Left ventricle myocardium inferior (tissue), 1 donor: ENCODE data around the gene TFE3. TPM values are rescaled to one million over a fixed set of nuclear protein-coding genes. Genes with fewer than 3 reads are reported as not detected.

ENCODE experiments used
- DNase-seq: peaks from one replicate; pipeline ENCODE4 v3.0.0-alpha.2; 2020
- H3K27ac ChIP-seq: fragments of 200-600 bp; replicated peaks from 2 replicates; pipeline ENCODE4 v1.8.0; 2021
- H3K27me3 ChIP-seq: fragments of 200-600 bp; 2 replicates; pipeline ENCODE4 v1.8.0; 2021; ENCODE audit warnings: low read depth
- H3K36me3 ChIP-seq: fragments of 200-600 bp; 2 replicates; pipeline ENCODE4 v1.8.0; 2021
- H3K4me1 ChIP-seq: fragments of 200-600 bp; 2 replicates; pipeline ENCODE4 v1.8.0; 2021
- H3K4me3 ChIP-seq: fragments of 200-600 bp; 2 replicates; pipeline ENCODE4 v1.8.0; 2021; ENCODE audit warnings: mild to moderate bottlenecking, moderate library complexity
- H3K9me3 ChIP-seq: fragments of 200-600 bp; replicated peaks from 2 replicates; pipeline ENCODE4 v1.8.0; 2021
- CTCF ChIP-seq: fragments of 200-600 bp; IDR thresholded peaks from 2 replicates; pipeline ENCODE4 v1.8.0; 2021; ENCODE audit warnings: antibody characterized with exemption, mild to moderate bottlenecking, borderline replicate concordance
- intact Hi-C: fragments of 100-400 bp; cut with micrococcal nuclease; formaldehyde crosslinking; loops from one replicate; pipeline ENCODE4 v1.11.0; 2022
- total RNA-seq: library from RNA; stranded (reverse); fragmentation: NEBNext Ultra II Directional; extraction: Animal tissue kit (Norgen Biotek cat#: 25700); gene quantifications from one replicate; pipeline ENCODE4 v1.2.1, GENCODE V29; 2021
- donor health status: DM: no; HTN: yes; CAD: no; lungs with severe emphysema.

Gene TFE3
- total RNA-seq, 1 donor from 2014 or later = 19.2 TPM

- TF ChIP-seq CTCF = no peak
- Histone ChIP-seq H3K27me3 (no peaks in the 10 kb centered on the region), H3K9me3 (no peaks in the 10 kb centered on the region), H3K4me3 (no peak overlapping the region), H3K36me3 (no peaks in the 10 kb centered on the region), H3K4me1 (peaks cover 16% of the 10 kb centered on the region), H3K27ac (no peak overlapping the region)
- DNase-seq = no peak
- intact Hi-C loops = no loop called here
Observed at GRCh38 chrX:49069038-49069437, 25.9 kb upstream of the TFE3 start.

GRCh38 chrX:49067285-49068120 lies 24.3 kb upstream of the TFE3 start:
- Histone ChIP-seq H3K36me3 (no peaks in the 10 kb centered on the region), H3K27ac (no peak overlapping the region), H3K4me3 (no peak overlapping the region), H3K27me3 (no peaks in the 10 kb centered on the region), H3K9me3 (no peaks in the 10 kb centered on the region), H3K4me1 (peaks cover 5% of the 10 kb centered on the region)
- intact Hi-C loops = no loop called here
- no peak for TF ChIP-seq CTCF
- no peak for DNase-seq

GRCh38 chrX:49066690-49067089 lies 23.5 kb upstream of the TFE3 start:
- Histone ChIP-seq H3K27ac (no peak overlapping the region), H3K4me3 (no peak overlapping the region), H3K27me3 (no peaks in the 10 kb centered on the region), H3K4me1 (no peaks in the 10 kb centered on the region), H3K36me3 (no peaks in the 10 kb centered on the region), H3K9me3 (no peaks in the 10 kb centered on the region)
- DNase-seq = no peak
- no peak for TF ChIP-seq CTCF
- intact Hi-C loops = no loop called here

- TF ChIP-seq CTCF = no peak
- H3K36me3 ChIP-seq = no peaks in the 10 kb centered on the region
- no peak overlapping the region for H3K4me3 ChIP-seq
- H3K27me3 ChIP-seq = no peaks in the 10 kb centered on the region
- intact Hi-C loops = no loop called here
- no peak overlapping the region for H3K27ac ChIP-seq
- no peaks in the 10 kb centered on the region for H3K9me3 ChIP-seq
- no peaks in the 10 kb centered on the region for H3K4me1 ChIP-seq
- no peak for DNase-seq
Observed at GRCh38 chrX:49066278-49066677, 23.1 kb upstream of the TFE3 start.

GRCh38 chrX:49064735-49065134 lies 21.6 kb upstream of the TFE3 start:
- intact Hi-C loops = no loop called here
- H3K27me3 ChIP-seq = no peaks in the 10 kb centered on the region
- TF ChIP-seq CTCF = no peak

More at GRCh38 chrX:49064735-49065134, 21.6 kb upstream of the TFE3 start:
- Histone ChIP-seq H3K4me1 (no peaks in the 10 kb centered on the region), H3K4me3 (no peak overlapping the region), H3K27ac (no peak overlapping the region), H3K9me3 (no peaks in the 10 kb centered on the region), H3K36me3 (no peaks in the 10 kb centered on the region)
- DNase-seq = no peak
